Fibroblast of lung (primary cell): Measurements from ENCODE around the gene ZNF598. TPM values are rescaled to one million over a fixed set of nuclear protein-coding genes. Genes with fewer than 3 reads are reported as not detected.

Source experiments
- DNase-seq, 2 donors: peaks; one replicate each; pipeline versions ENCODE4 v3.0.0 to v3.0.0-alpha.2; 2010; ENCODE audit warnings: low read depth in 2 of 2
- H2AFZ ChIP-seq: 2 replicates; pipeline ENCODE4 v1.5.1; 2012; ENCODE audit warnings: low read length, control low read depth, inconsistent platforms
- H3K27ac ChIP-seq: 2 replicates; pipeline ENCODE4 v1.5.1; 2011; ENCODE audit warnings: low read length, control low read depth; ENCODE audit not compliant: insufficient read depth
- H3K27me3 ChIP-seq: 2 replicates; pipeline ENCODE4 v1.5.1; 2011; ENCODE audit warnings: mild to moderate bottlenecking, low read length; ENCODE audit not compliant: control insufficient read depth, insufficient read depth
- H3K36me3 ChIP-seq: 2 replicates; pipeline ENCODE4 v1.5.1; 2011; ENCODE audit warnings: low read length; ENCODE audit not compliant: control insufficient read depth, insufficient read depth
- H3K4me1 ChIP-seq: 2 replicates; pipeline ENCODE4 v1.5.1; 2011; ENCODE audit warnings: low read length; ENCODE audit not compliant: control insufficient read depth, insufficient read depth; ENCODE audit errors: extremely low read depth
- H3K4me2 ChIP-seq: 2 replicates; pipeline ENCODE4 v1.5.1; 2011; ENCODE audit warnings: low read length, control low read depth; ENCODE audit not compliant: insufficient read depth; ENCODE audit errors: extremely low read depth
- H3K4me3 ChIP-seq, 4 experiments: fragments of 200-600 bp in 1 of 4; sonication (generic) in 1 of 4; replicated peaks in 1 of 4; 2 replicates each; pipeline ENCODE4 v1.5.1; 2011 to 2016; ENCODE audit warnings: low read length in 4 of 4, low read depth in 3 of 4, mild to moderate bottlenecking in 3 of 4, control low read depth in 2 of 4, inconsistent platforms in 1 of 4, mixed read lengths in 1 of 4; ENCODE audit not compliant: insufficient read depth in 1 of 4; ENCODE audit errors: control extremely low read depth in 1 of 4
- H3K79me2 ChIP-seq: 2 replicates; pipeline ENCODE4 v1.5.1; 2012; ENCODE audit warnings: mild to moderate bottlenecking, low read length, inconsistent platforms; ENCODE audit not compliant: control insufficient read depth, insufficient read depth
- H3K9ac ChIP-seq: 2 replicates; pipeline ENCODE4 v1.5.1; 2011; ENCODE audit warnings: mild to moderate bottlenecking, low read length, control low read depth; ENCODE audit not compliant: insufficient read depth
- H3K9me3 ChIP-seq: 2 replicates; pipeline ENCODE4 v1.5.1; 2012; ENCODE audit warnings: low read depth, low read length; ENCODE audit not compliant: control insufficient read depth, insufficient read depth
- H4K20me1 ChIP-seq: 2 replicates; pipeline ENCODE4 v1.5.1; 2011; ENCODE audit warnings: low read length; ENCODE audit not compliant: control insufficient read depth, insufficient read depth; ENCODE audit errors: extremely low read depth
- CTCF ChIP-seq, 2 donors: IDR thresholded peaks in 1 of 2; conservative IDR thresholded peaks in 1 of 2; 1 replicate in 1 of 2; 2 replicates in 1 of 2; pipeline ENCODE4 v1.5.1; 2011 to 2012; ENCODE audit warnings: low read length in 2 of 2, control low read depth in 1 of 2, inconsistent platforms in 1 of 2, low read depth in 1 of 2, mild to moderate bottlenecking in 1 of 2
- EZH2 ChIP-seq: IDR thresholded peaks from 2 replicates; pipeline ENCODE4 v1.5.1; 2012; ENCODE audit warnings: low read length, control low read depth, mild to moderate bottlenecking; ENCODE audit errors: missing control alignments
- polyA plus RNA-seq, 2 donors: library from polyadenylated mRNA; depleted of rRNA in 1 of 2; stranded (reverse) in 1 of 2; unstranded in 1 of 2; fragments of >200 nt; gene quantifications; 2 replicates each; pipeline ENCODE4 v1.2.1, GENCODE V29; 2011 to 2012; ENCODE audit warnings: missing spikeins in 1 of 2
- total RNA-seq: library from RNA; depleted of rRNA; stranded (reverse); fragments of >200 nt; gene quantifications from 2 replicates; pipeline ENCODE4 v1.2.1, GENCODE V29; 2014

The ZNF598 gene
- total and polyA plus RNA-seq, 2 donors (not counting 1 experiment from before 2014, with no cell fraction given) = 11.6 to 18.8 TPM

- Histone ChIP-seq H3K9ac (no peak overlapping the region), H3K27ac (no peak overlapping the region), H3K9me3 (no peaks in the 10 kb centered on the region), H4K20me1 (no peaks in the 10 kb centered on the region), H3K4me3 (peak overlapping the region in 2 of 4 experiments; percentile 14 to 49), H3K36me3 (peaks cover 2% of the 10 kb centered on the region), H3K27me3 (no peaks in the 10 kb centered on the region), H3K4me1 (peaks cover 23% of the 10 kb centered on the region), H3K4me2 (no peak overlapping the region), H3K79me2 (peaks cover 4% of the 10 kb centered on the region), H2AFZ (no peak overlapping the region)
- no peak for DNase-seq
- TF ChIP-seq EZH2 (no peak), CTCF (conservative IDR thresholded peaks at IDR 0.05 in 1 of 2, IDR thresholded peaks at IDR 0.05 in 1 of 2; ENCODE audit: low read depth in 1 of 2, low read length in 2 of 2) (no peak)
Measured at GRCh38 chr16:2025878-2026460, 16.3 kb upstream of the ZNF598 start.

- H2AFZ ChIP-seq = no peak overlapping the region
- DNase-seq = no peak
- peaks cover 2% of the 10 kb centered on the region for H3K36me3 ChIP-seq
- H3K9me3 ChIP-seq = no peaks in the 10 kb centered on the region
- no peaks in the 10 kb centered on the region for H4K20me1 ChIP-seq
- H3K27ac ChIP-seq = no peak overlapping the region
- H3K27me3 ChIP-seq = peaks cover 4% of the 10 kb centered on the region
- H3K9ac ChIP-seq = no peak overlapping the region
- H3K79me2 ChIP-seq = peaks cover 4% of the 10 kb centered on the region
- no peak overlapping the region for H3K4me2 ChIP-seq
- no peak overlapping the region for H3K4me3 ChIP-seq
- peaks cover 23% of the 10 kb centered on the region for H3K4me1 ChIP-seq
- no peak for TF ChIP-seq EZH2
- TF ChIP-seq CTCF (conservative IDR thresholded peaks at IDR 0.05 in 1 of 2, IDR thresholded peaks at IDR 0.05 in 1 of 2; ENCODE audit: low read depth in 1 of 2, low read length in 2 of 2) = no peak
Measured at GRCh38 chr16:2025251-2025650, 15.6 kb upstream of the ZNF598 start.

GRCh38 chr16:2024032-2024420, 14.4 kb upstream of the ZNF598 start:
- no peak overlapping the region for H3K9ac ChIP-seq
- no peak overlapping the region for H2AFZ ChIP-seq
- H3K36me3 ChIP-seq = no peaks in the 10 kb centered on the region
- no peak for DNase-seq
- no peak overlapping the region for H3K4me2 ChIP-seq
- no peaks in the 10 kb centered on the region for H4K20me1 ChIP-seq
- H3K27me3 ChIP-seq = peaks cover 8% of the 10 kb centered on the region
- no peak overlapping the region for H3K27ac ChIP-seq
- no peak for TF ChIP-seq EZH2
- TF ChIP-seq CTCF (conservative IDR thresholded peaks at IDR 0.05 in 1 of 2, IDR thresholded peaks at IDR 0.05 in 1 of 2; ENCODE audit: low read depth in 1 of 2, low read length in 2 of 2) = no peak
- no peak overlapping the region for H3K4me3 ChIP-seq
- H3K4me1 ChIP-seq = peaks cover 23% of the 10 kb centered on the region
- H3K9me3 ChIP-seq = no peaks in the 10 kb centered on the region
- H3K79me2 ChIP-seq = peaks cover 4% of the 10 kb centered on the region
